Liver (tissue), 2 donors: ENCODE data around the gene CSF1.

Experiments used
- YY1 ChIP-seq: IDR thresholded peaks from 2 replicates; pipeline ENCODE4 v1.6.1; 2016; ENCODE audit warnings: antibody characterized with exemption, mild to moderate bottlenecking
- TF ChIP-seq, protein P1 (sequence below): IDR thresholded peaks from 2 replicates; pipeline ENCODE4 v1.6.1; 2016; ENCODE audit warnings: antibody characterized with exemption
- TF ChIP-seq, protein P2 (sequence below): fragments of 150-350 bp; IDR thresholded peaks from 2 replicates; pipeline ENCODE4 v1.5.1; 2017; ENCODE audit warnings: improper control_type of control experiment, low read depth, low read length; ENCODE audit not compliant: missing input control
- TF ChIP-seq, protein P3 (sequence below): IDR thresholded peaks from 2 replicates; pipeline ENCODE4 v1.6.1; 2016; ENCODE audit warnings: antibody characterized with exemption
- donor health status: healthy.

DNA sequence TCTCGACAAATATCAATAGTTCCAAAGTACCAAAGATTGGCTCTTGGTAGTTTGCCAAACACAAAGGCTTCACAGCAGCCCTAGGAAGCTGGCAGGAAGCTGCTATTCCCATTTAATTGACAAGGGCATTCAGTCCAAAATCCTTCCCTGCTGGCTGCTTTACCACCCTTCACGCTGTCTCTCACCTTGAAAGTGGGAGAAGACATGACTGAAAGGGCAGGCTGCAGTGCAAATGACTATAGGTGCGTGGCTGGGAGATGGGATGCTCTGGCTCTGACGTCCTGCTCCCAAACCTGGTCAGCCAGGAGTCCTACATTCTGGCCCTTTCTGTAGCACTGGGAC lies 3.8 kb upstream of the CSF1 start:
- TF ChIP-seq, protein P1, sequence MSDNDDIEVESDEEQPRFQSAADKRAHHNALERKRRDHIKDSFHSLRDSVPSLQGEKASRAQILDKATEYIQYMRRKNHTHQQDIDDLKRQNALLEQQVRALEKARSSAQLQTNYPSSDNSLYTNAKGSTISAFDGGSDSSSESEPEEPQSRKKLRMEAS, result no peak
- TF ChIP-seq, protein P2, sequence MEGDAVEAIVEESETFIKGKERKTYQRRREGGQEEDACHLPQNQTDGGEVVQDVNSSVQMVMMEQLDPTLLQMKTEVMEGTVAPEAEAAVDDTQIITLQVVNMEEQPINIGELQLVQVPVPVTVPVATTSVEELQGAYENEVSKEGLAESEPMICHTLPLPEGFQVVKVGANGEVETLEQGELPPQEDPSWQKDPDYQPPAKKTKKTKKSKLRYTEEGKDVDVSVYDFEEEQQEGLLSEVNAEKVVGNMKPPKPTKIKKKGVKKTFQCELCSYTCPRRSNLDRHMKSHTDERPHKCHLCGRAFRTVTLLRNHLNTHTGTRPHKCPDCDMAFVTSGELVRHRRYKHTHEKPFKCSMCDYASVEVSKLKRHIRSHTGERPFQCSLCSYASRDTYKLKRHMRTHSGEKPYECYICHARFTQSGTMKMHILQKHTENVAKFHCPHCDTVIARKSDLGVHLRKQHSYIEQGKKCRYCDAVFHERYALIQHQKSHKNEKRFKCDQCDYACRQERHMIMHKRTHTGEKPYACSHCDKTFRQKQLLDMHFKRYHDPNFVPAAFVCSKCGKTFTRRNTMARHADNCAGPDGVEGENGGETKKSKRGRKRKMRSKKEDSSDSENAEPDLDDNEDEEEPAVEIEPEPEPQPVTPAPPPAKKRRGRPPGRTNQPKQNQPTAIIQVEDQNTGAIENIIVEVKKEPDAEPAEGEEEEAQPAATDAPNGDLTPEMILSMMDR, result no peak
- TF ChIP-seq, protein P3, sequence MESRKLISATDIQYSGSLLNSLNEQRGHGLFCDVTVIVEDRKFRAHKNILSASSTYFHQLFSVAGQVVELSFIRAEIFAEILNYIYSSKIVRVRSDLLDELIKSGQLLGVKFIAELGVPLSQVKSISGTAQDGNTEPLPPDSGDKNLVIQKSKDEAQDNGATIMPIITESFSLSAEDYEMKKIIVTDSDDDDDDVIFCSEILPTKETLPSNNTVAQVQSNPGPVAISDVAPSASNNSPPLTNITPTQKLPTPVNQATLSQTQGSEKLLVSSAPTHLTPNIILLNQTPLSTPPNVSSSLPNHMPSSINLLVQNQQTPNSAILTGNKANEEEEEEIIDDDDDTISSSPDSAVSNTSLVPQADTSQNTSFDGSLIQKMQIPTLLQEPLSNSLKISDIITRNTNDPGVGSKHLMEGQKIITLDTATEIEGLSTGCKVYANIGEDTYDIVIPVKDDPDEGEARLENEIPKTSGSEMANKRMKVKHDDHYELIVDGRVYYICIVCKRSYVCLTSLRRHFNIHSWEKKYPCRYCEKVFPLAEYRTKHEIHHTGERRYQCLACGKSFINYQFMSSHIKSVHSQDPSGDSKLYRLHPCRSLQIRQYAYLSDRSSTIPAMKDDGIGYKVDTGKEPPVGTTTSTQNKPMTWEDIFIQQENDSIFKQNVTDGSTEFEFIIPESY, result no peak
- TF ChIP-seq YY1, result no peak
